Suprapubic skin (tissue), 4 donors: ENCODE results near the gene DSCAM. TPM values are rescaled to one million over a fixed set of nuclear protein-coding genes. Genes with fewer than 3 reads are reported as not detected.

Experiments
- DNase-seq, 2 donors: peaks; one replicate each; pipeline ENCODE4 v3.0.0-alpha.2; 2019; ENCODE audit warnings: low spot score in 2 of 2
- H3K27ac ChIP-seq: fragments of 200-600 bp; sonication (generic); one replicate; pipeline ENCODE4 v1.5.1; 2019
- H3K27me3 ChIP-seq: fragments of 200-600 bp; sonication (generic); one replicate; pipeline ENCODE4 v1.5.1; 2019
- H3K36me3 ChIP-seq: fragments of 200-600 bp; sonication (generic); one replicate; pipeline ENCODE4 v1.5.1; 2019
- H3K4me1 ChIP-seq: fragments of 200-600 bp; sonication (generic); one replicate; pipeline ENCODE4 v1.5.1; 2019
- H3K4me3 ChIP-seq: fragments of 200-600 bp; sonication (generic); one replicate; pipeline ENCODE4 v1.5.1; 2019; ENCODE audit warnings: mild to moderate bottlenecking
- H3K9me3 ChIP-seq: fragments of 200-600 bp; sonication (generic); one replicate; pipeline ENCODE4 v1.5.1; 2019
- CTCF ChIP-seq, 2 donors: fragments of 200-600 bp in 1 of 2; fragments of 450-650 bp in 1 of 2; sonication (generic) in 1 of 2; IDR thresholded peaks; one replicate each; pipeline ENCODE4 v1.5.1; 2016 to 2019; ENCODE audit warnings: antibody characterized with exemption in 2 of 2, mild to moderate bottlenecking in 1 of 2, moderate library complexity in 1 of 2
- EP300 ChIP-seq: sonication (generic); formaldehyde crosslinking; IDR thresholded peaks from one replicate; pipeline ENCODE4 v1.6.1; 2017; ENCODE audit warnings: antibody characterized with exemption
- POLR2A ChIP-seq, 2 donors: fragments of 450-650 bp; IDR thresholded peaks; one replicate each; pipeline ENCODE4 v1.6.1; 2017; ENCODE audit warnings: antibody characterized with exemption in 2 of 2, mild to moderate bottlenecking in 2 of 2, moderate library complexity in 2 of 2
- POLR2AphosphoS5 ChIP-seq, 3 donors: sonication (generic); formaldehyde crosslinking; IDR thresholded peaks; one replicate each; pipeline ENCODE4 v1.6.1; 2017; ENCODE audit warnings: antibody characterized with exemption in 3 of 3
- WGBS: methylation state at CpG from one replicate; pipeline ENCODE4 v1.1.5; 2018; 5-methylcytosine and 5-hydroxymethylcytosine counted together
- total RNA-seq, 4 donors: library from RNA; depleted of rRNA; stranded (reverse); fragments of >200 nt; gene quantifications; one replicate each; pipeline ENCODE4 v1.1.0, GENCODE V29; 2016

The DSCAM gene
- total RNA-seq, 4 donors from 2014 or later: 0.08 TPM; not detected in 3

GRCh38 chr21:40587736-40588346, 259.1 kb downstream of the DSCAM start:
- H3K9me3 ChIP-seq: no peaks in the 10 kb centered on the region
- TF ChIP-seq CTCF (IDR thresholded peaks at IDR 0.05) (no peak), EP300 (no peak), POLR2A (IDR thresholded peaks at IDR 0.05) (no peak), POLR2AphosphoS5 (IDR thresholded peaks at IDR 0.05) (no peak)
- no peaks in the 10 kb centered on the region for H3K4me1 ChIP-seq
- H3K27me3 ChIP-seq: no peaks in the 10 kb centered on the region
- H3K4me3 ChIP-seq: no peak overlapping the region
- H3K36me3 ChIP-seq: no peaks in the 10 kb centered on the region
- H3K27ac ChIP-seq: no peak overlapping the region
- DNase-seq: no peak
- 81% methylated on average over 3 of the region's 3 CpGs for WGBS

- H3K27me3 ChIP-seq: no peaks in the 10 kb centered on the region
- no peaks in the 10 kb centered on the region for H3K9me3 ChIP-seq
- no peak overlapping the region for H3K4me3 ChIP-seq
- no peak for DNase-seq
- no peak for TF ChIP-seq EP300
- no peak for TF ChIP-seq CTCF (IDR thresholded peaks at IDR 0.05)
- TF ChIP-seq POLR2A (IDR thresholded peaks at IDR 0.05): no peak
- no peak for TF ChIP-seq POLR2AphosphoS5 (IDR thresholded peaks at IDR 0.05)
- no peak overlapping the region for H3K27ac ChIP-seq
- no peaks in the 10 kb centered on the region for H3K4me1 ChIP-seq
- H3K36me3 ChIP-seq: no peaks in the 10 kb centered on the region
- 76% methylated on average over 2 of the region's 2 CpGs for WGBS
Measured at GRCh38 chr21:40586575-40586974, 260.4 kb downstream of the DSCAM start.

- Histone ChIP-seq H3K4me3 (no peak overlapping the region), H3K27me3 (no peaks in the 10 kb centered on the region), H3K27ac (no peak overlapping the region), H3K4me1 (no peaks in the 10 kb centered on the region), H3K9me3 (no peaks in the 10 kb centered on the region), H3K36me3 (no peaks in the 10 kb centered on the region)
- TF ChIP-seq POLR2A (IDR thresholded peaks at IDR 0.05): no peak
- no peak for TF ChIP-seq POLR2AphosphoS5 (IDR thresholded peaks at IDR 0.05)
- no peak for TF ChIP-seq EP300
- no peak for TF ChIP-seq CTCF (IDR thresholded peaks at IDR 0.05)
- WGBS: 93% methylated on average over 27 of the region's 27 CpGs
- no peak for DNase-seq
Measured at GRCh38 chr21:40577285-40578043, 269.5 kb downstream of the DSCAM start.

- Histone ChIP-seq H3K27ac (no peak overlapping the region), H3K36me3 (no peaks in the 10 kb centered on the region), H3K27me3 (no peaks in the 10 kb centered on the region), H3K4me3 (no peak overlapping the region), H3K4me1 (no peaks in the 10 kb centered on the region), H3K9me3 (no peaks in the 10 kb centered on the region)
- no peak for DNase-seq
- TF ChIP-seq POLR2AphosphoS5 (IDR thresholded peaks at IDR 0.05) (no peak), POLR2A (IDR thresholded peaks at IDR 0.05) (no peak), EP300 (no peak), CTCF (IDR thresholded peaks at IDR 0.05) (no peak)
Measured at GRCh38 chr21:40575976-40576375, 271.0 kb downstream of the DSCAM start.

GRCh38 chr21:40569357-40569756, 277.6 kb downstream of the DSCAM start:
- Histone ChIP-seq H3K36me3 (no peaks in the 10 kb centered on the region), H3K27me3 (no peaks in the 10 kb centered on the region), H3K4me1 (no peaks in the 10 kb centered on the region), H3K4me3 (no peak overlapping the region), H3K9me3 (no peaks in the 10 kb centered on the region), H3K27ac (no peak overlapping the region)
- TF ChIP-seq EP300 (no peak), POLR2AphosphoS5 (IDR thresholded peaks at IDR 0.05) (no peak), CTCF (IDR thresholded peaks at IDR 0.05) (no peak), POLR2A (IDR thresholded peaks at IDR 0.05) (no peak)
- 42% methylated on average over 7 of the region's 7 CpGs for WGBS
- no peak for DNase-seq
